Caco-2 (cell line): ENCODE data around the gene AHRR. TPM values are rescaled to one million over a fixed set of nuclear protein-coding genes. Genes with fewer than 3 reads are reported as not detected.

ENCODE experiments used
- BruUV-seq: library from RNA; stranded (reverse); fragments of 400-500 nt; replicated peaks from 2 replicates; lab custom pipeline; 2021; lab: Mats Ljungman, UMichigan
- CTCF ChIA-PET: fragments of 300-600 bp; sonication (Branson Sonifier 250); formaldehyde crosslinking; loops from one replicate; lab custom pipeline; 2022; ENCODE audit warnings: antibody characterized with exemption; lab: Charles Lee
- POLR2A ChIA-PET: fragments of 300-600 bp; sonication (Branson Sonifier 250); formaldehyde crosslinking; loops from one replicate; lab custom pipeline; 2022; ENCODE audit warnings: antibody characterized with exemption; lab: Charles Lee
- DNase-seq, 2 experiments: peaks; one replicate each; pipeline versions ENCODE4 v3.0.0 to v3.0.0-alpha.2; 2020 to 2022
- H3K27me3 ChIP-seq: replicated peaks from 2 replicates; pipeline ENCODE4 v1.6.0; 2011; ENCODE audit warnings: low read length; ENCODE audit not compliant: control insufficient read depth, insufficient read depth
- H3K36me3 ChIP-seq: 2 replicates; pipeline ENCODE4 v1.5.1; 2011; ENCODE audit warnings: low read length; ENCODE audit not compliant: control insufficient read depth, insufficient read depth
- H3K4me1 ChIP-seq: fragments of 250-450 bp; sonication (Bioruptor Pico); 2 replicates; pipeline ENCODE4 v1.5.1; 2020; ENCODE audit warnings: mild to moderate bottlenecking
- H3K4me3 ChIP-seq: 2 replicates; pipeline ENCODE4 v1.5.1; 2011; ENCODE audit warnings: low read depth, mild to moderate bottlenecking, control low read depth, low read length
- H3K9me3 ChIP-seq: fragments of 250-450 bp; sonication (Bioruptor Pico); 2 replicates; pipeline ENCODE4 v1.5.1; 2020; ENCODE audit warnings: mild to moderate bottlenecking, moderate library complexity
- H3K27ac Mint-ChIP-seq: one replicate; pipeline ENCODE4 v1.8.0; 2022; ENCODE audit warnings: mixed read lengths; ENCODE audit not compliant: unreplicated experiment
- H3K27me3 Mint-ChIP-seq: one replicate; pipeline ENCODE4 v1.8.0; 2022; ENCODE audit warnings: mixed read lengths; ENCODE audit not compliant: insufficient read depth, unreplicated experiment
- H3K36me3 Mint-ChIP-seq: one replicate; pipeline ENCODE4 v1.8.0; 2022; ENCODE audit warnings: mild to moderate bottlenecking, mixed read lengths; ENCODE audit not compliant: insufficient read depth, unreplicated experiment
- H3K4me1 Mint-ChIP-seq: one replicate; pipeline ENCODE4 v1.8.0; 2022; ENCODE audit warnings: low read depth, mixed read lengths; ENCODE audit not compliant: unreplicated experiment
- H3K4me3 Mint-ChIP-seq: one replicate; pipeline ENCODE4 v1.8.0; 2022; ENCODE audit warnings: mild to moderate bottlenecking, moderate library complexity, mixed read lengths; ENCODE audit not compliant: unreplicated experiment
- H3K9me3 Mint-ChIP-seq: one replicate; pipeline ENCODE4 v1.8.0; 2022; ENCODE audit warnings: mixed read lengths; ENCODE audit not compliant: unreplicated experiment
- intact Hi-C: fragments of 100-400 bp; cut with micrococcal nuclease; formaldehyde crosslinking; loops from one replicate; pipeline ENCODE4 v1.10.0; 2022; ENCODE audit not compliant: unreplicated experiment
- total RNA-seq: library from RNA; stranded (reverse); gene quantifications from 2 replicates; pipeline ENCODE4 v1.2.3, GENCODE V29; 2022
- TF ChIP-seq, protein P1 (sequence below), 2 experiments: fragments of 200-600 bp in 1 of 2; IDR thresholded peaks; 1 replicate in 1 of 2; 2 replicates in 1 of 2; pipeline versions ENCODE4 v1.5.1 to v1.8.0; 2011 to 2022; ENCODE audit warnings: antibody characterized with exemption in 1 of 2, control low read depth in 1 of 2, inconsistent platforms in 1 of 2, low read depth in 1 of 2, low read length in 1 of 2, mild to moderate bottlenecking in 1 of 2, moderate library complexity in 1 of 2; ENCODE audit not compliant: insufficient read depth in 1 of 2, severe bottlenecking in 1 of 2, unreplicated experiment in 1 of 2

The AHRR gene
- total RNA-seq, 1 experiment from 2014 or later: 1.1 TPM

DNA sequence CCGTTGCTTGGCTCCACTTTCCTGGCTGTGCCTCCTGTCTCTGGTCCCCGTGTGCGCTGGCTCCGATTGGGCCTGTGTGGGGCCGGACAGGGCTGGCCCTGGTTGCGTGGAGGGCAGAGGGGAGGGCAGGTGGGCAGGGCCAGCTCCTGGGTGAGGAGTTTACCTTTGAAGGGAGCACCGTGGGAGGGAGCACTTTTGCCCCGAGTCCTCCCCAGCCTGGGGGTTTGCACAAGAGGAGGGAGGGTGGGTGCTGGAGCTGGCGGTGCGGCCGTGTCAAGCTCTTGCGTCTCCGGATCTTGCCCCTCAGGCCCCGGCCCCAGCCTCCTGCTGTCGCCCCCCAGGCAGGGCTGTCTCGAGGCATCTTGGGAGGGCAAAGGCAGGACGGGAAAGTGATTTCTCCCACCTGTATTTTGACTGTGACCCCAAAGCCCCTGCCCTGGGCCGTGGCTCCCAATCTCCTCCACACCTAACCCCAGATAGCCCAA lies 73.2 kb downstream of the AHRR start:
- POLR2A ChIA-PET: no interaction called here
- CTCF ChIA-PET: interaction anchor here (0.8 kb wide), 1 partner anchor 20 kb away, joined by 3 read pairs; no protein-coding TSS in a partner anchor
- H3K27ac Mint-ChIP-seq: no peak overlapping the region

DNA sequence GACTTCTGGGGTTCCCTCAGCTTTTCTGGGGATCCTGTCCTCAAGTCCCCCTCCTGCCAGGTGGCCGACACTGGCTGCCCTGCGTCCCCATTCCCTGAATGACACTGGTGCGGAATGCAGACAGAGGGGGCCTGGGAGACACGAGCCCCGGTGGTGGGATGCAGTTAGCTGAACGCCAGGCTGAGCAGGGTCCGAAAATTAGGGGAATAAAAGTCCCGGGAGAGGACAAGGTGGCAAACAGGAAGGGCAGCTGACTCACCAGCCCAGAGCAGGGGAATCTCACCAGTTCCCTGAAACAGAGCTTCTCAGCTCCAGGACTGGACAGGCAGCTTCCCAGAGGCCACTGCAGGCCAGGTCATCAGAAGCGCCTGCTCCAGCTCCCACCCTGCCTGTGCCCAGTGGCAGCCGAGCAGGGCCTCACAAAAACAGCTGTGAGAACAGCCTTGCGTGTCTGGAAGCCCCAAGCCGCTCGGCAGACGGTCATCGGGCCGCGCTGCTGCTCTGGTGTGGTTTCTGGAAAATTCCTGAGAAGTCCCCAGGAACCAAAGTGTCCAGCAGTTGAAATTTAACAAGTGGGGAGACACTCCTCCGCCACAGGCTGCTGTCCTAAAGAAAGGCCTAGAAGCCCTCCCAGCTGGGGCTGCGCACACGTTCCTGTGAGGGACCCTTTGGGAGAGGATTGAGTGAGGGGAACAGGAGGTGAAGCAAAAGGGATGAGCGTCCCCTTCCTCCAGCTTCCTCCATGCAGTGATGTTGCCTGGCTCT lies 73.8 kb downstream of the AHRR start:
- no peak for DNase-seq
- H3K9me3 ChIP-seq: no peaks in the 10 kb centered on the region
- CTCF ChIA-PET: interaction anchor here (0.8 kb wide), 1 partner anchor 19 kb away, joined by 3 read pairs; no protein-coding TSS in a partner anchor
- H3K4me1 ChIP-seq: no peaks in the 10 kb centered on the region
- Mint-ChIP-seq H3K9me3 (no peaks in the 10 kb centered on the region), H3K4me1 (no peaks in the 10 kb centered on the region), H3K27me3 (no peaks in the 10 kb centered on the region), H3K27ac (no peak overlapping the region), H3K4me3 (no peak overlapping the region), H3K36me3 (no peaks in the 10 kb centered on the region)
- TF ChIP-seq, protein P1, sequence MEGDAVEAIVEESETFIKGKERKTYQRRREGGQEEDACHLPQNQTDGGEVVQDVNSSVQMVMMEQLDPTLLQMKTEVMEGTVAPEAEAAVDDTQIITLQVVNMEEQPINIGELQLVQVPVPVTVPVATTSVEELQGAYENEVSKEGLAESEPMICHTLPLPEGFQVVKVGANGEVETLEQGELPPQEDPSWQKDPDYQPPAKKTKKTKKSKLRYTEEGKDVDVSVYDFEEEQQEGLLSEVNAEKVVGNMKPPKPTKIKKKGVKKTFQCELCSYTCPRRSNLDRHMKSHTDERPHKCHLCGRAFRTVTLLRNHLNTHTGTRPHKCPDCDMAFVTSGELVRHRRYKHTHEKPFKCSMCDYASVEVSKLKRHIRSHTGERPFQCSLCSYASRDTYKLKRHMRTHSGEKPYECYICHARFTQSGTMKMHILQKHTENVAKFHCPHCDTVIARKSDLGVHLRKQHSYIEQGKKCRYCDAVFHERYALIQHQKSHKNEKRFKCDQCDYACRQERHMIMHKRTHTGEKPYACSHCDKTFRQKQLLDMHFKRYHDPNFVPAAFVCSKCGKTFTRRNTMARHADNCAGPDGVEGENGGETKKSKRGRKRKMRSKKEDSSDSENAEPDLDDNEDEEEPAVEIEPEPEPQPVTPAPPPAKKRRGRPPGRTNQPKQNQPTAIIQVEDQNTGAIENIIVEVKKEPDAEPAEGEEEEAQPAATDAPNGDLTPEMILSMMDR (IDR thresholded peaks at IDR 0.05; ENCODE audit: insufficient read depth in 1 of 2, low read depth in 1 of 2, low read length in 1 of 2, severe bottlenecking in 1 of 2, unreplicated experiment in 1 of 2): no peak
- no TSS peak for BruUV-seq
- H3K36me3 ChIP-seq: no peaks in the 10 kb centered on the region
- intact Hi-C loops: no loop called here
- POLR2A ChIA-PET: no interaction called here
- H3K27me3 ChIP-seq: no peaks in the 10 kb centered on the region
- no peak overlapping the region for H3K4me3 ChIP-seq

More for the DNA sequence above, 73.2 kb downstream of the AHRR start:
- H3K36me3 Mint-ChIP-seq: no peaks in the 10 kb centered on the region
- no peaks in the 10 kb centered on the region for H3K4me1 Mint-ChIP-seq
- BruUV-seq: no TSS peak
- no peaks in the 10 kb centered on the region for H3K36me3 ChIP-seq
- TF ChIP-seq, protein P1 (IDR thresholded peaks at IDR 0.05; ENCODE audit: insufficient read depth in 1 of 2, low read depth in 1 of 2, low read length in 1 of 2, severe bottlenecking in 1 of 2, unreplicated experiment in 1 of 2): no peak
- intact Hi-C loops: no loop called here
- no peak overlapping the region for H3K4me3 Mint-ChIP-seq
- H3K4me3 ChIP-seq: no peak overlapping the region
- H3K9me3 Mint-ChIP-seq: no peaks in the 10 kb centered on the region
- DNase-seq: no peak
- no peaks in the 10 kb centered on the region for H3K9me3 ChIP-seq
- no peaks in the 10 kb centered on the region for H3K4me1 ChIP-seq
- no peaks in the 10 kb centered on the region for H3K27me3 Mint-ChIP-seq
- H3K27me3 ChIP-seq: no peaks in the 10 kb centered on the region

DNA sequence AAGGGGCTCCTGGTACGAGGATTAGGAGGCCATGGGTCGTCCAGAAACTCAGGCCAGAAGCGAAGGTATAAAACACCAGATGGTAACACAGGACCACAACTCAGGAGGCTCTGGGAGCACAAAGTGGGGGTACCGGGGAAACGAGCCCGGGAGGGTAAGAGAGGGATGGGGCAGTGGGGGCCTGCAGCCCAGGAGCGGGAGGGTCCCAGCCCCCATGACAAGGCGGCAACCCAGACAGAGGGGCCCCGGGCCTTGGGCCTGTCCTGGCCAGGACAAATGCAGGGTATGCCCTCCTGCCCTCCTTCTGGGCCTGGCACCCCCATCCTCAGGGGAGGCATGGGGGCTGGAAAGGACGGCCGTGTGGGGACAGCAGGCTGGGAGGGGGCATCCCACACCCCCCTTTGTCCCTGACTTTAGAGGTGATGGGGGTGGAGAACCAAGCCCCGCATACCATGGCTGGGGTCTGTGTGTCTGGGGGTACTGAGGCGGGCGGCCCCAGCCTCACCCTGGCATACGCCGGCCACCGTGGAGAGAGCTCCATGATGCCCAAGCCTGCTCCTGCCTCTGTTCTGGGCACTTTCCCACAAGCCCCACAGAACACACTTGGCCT lies 74.5 kb downstream of the AHRR start:
- intact Hi-C loops: no loop called here
- Mint-ChIP-seq H3K4me3 (no peak overlapping the region), H3K9me3 (no peaks in the 10 kb centered on the region), H3K4me1 (no peaks in the 10 kb centered on the region), H3K27me3 (no peaks in the 10 kb centered on the region), H3K36me3 (no peaks in the 10 kb centered on the region), H3K27ac (no peak overlapping the region)
- CTCF ChIA-PET: no interaction called here
- H3K4me3 ChIP-seq: no peak overlapping the region
- H3K4me1 ChIP-seq: no peaks in the 10 kb centered on the region
- no peaks in the 10 kb centered on the region for H3K36me3 ChIP-seq
- no peaks in the 10 kb centered on the region for H3K9me3 ChIP-seq
- TF ChIP-seq, protein P1 (IDR thresholded peaks at IDR 0.05; ENCODE audit: insufficient read depth in 1 of 2, low read depth in 1 of 2, low read length in 1 of 2, severe bottlenecking in 1 of 2, unreplicated experiment in 1 of 2): no peak
- BruUV-seq: no TSS peak
- H3K27me3 ChIP-seq: no peaks in the 10 kb centered on the region
- POLR2A ChIA-PET: no interaction called here
- DNase-seq: no peak
